WTC11 (cell line): ENCODE measurements around the gene CNTNAP5.

Source experiments
- JUN ChIP-seq: sonication (generic); formaldehyde crosslinking; IDR thresholded peaks from 2 replicates; pipeline ENCODE4 v1.8.0; 2023; ENCODE audit warnings: mild to moderate bottlenecking, missing genetic modification reagents
- NR3C1 ChIP-seq: sonication (generic); formaldehyde crosslinking; conservative IDR thresholded peaks from 2 replicates; pipeline ENCODE4 v1.8.1; 2023; ENCODE audit warnings: low read depth, mild to moderate bottlenecking, missing genetic modification reagents
- TEAD1 ChIP-seq: sonication (generic); formaldehyde crosslinking; IDR thresholded peaks from 2 replicates; pipeline ENCODE4 v1.8.0; 2022; ENCODE audit warnings: mild to moderate bottlenecking, missing genetic modification reagents
- ZNF423 ChIP-seq: fragments of 250-450 bp; sonication (Bioruptor Pico); IDR thresholded peaks from 2 replicates; pipeline ENCODE4 v2.1.2; 2022; ENCODE audit warnings: mild to moderate bottlenecking, moderate library complexity
- TF ChIP-seq, protein P1 (sequence below): fragments of 200-600 bp; IDR thresholded peaks from 2 replicates; pipeline ENCODE4 v1.8.0; 2022; ENCODE audit warnings: antibody characterized with exemption

DNA sequence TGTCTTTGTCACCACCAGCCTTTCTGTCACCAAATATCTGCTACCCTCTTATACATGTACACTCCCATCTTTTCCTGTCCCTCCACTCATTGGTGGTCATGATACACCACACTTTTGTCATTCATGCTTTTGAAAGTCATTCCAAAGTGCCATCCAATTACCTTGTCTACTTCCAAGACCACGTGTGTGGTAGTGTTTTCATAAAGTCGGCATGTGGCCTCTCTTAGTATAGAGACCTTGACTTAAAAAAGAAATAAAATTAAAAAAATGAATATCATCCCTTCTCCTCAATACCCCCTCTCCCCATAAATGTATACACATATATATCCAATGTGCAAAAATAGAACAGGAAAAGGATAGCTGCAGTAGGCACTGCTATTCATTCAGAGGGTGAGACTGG, 271.4 kb downstream of the CNTNAP5 start:
- TF ChIP-seq ZNF423 (CRISPR knock-in tag) (no peak), NR3C1 (CRISPR knock-in tag) (no peak), JUN (no peak), TEAD1 (CRISPR knock-in tag) (no peak)
- TF ChIP-seq, protein P1, sequence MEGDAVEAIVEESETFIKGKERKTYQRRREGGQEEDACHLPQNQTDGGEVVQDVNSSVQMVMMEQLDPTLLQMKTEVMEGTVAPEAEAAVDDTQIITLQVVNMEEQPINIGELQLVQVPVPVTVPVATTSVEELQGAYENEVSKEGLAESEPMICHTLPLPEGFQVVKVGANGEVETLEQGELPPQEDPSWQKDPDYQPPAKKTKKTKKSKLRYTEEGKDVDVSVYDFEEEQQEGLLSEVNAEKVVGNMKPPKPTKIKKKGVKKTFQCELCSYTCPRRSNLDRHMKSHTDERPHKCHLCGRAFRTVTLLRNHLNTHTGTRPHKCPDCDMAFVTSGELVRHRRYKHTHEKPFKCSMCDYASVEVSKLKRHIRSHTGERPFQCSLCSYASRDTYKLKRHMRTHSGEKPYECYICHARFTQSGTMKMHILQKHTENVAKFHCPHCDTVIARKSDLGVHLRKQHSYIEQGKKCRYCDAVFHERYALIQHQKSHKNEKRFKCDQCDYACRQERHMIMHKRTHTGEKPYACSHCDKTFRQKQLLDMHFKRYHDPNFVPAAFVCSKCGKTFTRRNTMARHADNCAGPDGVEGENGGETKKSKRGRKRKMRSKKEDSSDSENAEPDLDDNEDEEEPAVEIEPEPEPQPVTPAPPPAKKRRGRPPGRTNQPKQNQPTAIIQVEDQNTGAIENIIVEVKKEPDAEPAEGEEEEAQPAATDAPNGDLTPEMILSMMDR, result no peak
